Measurements from ENCODE around the gene RPF1.
A peak's percentile ranks its signal among the peaks of the same experiment; 100 is the strongest.
"Not testable (repeated sequence)": the region's sequence is repeated elsewhere in the genome, so short reads cannot be mapped to it uniquely, and the experiment has no call there.

Gene RPF1, protein sequence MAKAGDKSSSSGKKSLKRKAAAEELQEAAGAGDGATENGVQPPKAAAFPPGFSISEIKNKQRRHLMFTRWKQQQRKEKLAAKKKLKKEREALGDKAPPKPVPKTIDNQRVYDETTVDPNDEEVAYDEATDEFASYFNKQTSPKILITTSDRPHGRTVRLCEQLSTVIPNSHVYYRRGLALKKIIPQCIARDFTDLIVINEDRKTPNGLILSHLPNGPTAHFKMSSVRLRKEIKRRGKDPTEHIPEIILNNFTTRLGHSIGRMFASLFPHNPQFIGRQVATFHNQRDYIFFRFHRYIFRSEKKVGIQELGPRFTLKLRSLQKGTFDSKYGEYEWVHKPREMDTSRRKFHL

DNA sequence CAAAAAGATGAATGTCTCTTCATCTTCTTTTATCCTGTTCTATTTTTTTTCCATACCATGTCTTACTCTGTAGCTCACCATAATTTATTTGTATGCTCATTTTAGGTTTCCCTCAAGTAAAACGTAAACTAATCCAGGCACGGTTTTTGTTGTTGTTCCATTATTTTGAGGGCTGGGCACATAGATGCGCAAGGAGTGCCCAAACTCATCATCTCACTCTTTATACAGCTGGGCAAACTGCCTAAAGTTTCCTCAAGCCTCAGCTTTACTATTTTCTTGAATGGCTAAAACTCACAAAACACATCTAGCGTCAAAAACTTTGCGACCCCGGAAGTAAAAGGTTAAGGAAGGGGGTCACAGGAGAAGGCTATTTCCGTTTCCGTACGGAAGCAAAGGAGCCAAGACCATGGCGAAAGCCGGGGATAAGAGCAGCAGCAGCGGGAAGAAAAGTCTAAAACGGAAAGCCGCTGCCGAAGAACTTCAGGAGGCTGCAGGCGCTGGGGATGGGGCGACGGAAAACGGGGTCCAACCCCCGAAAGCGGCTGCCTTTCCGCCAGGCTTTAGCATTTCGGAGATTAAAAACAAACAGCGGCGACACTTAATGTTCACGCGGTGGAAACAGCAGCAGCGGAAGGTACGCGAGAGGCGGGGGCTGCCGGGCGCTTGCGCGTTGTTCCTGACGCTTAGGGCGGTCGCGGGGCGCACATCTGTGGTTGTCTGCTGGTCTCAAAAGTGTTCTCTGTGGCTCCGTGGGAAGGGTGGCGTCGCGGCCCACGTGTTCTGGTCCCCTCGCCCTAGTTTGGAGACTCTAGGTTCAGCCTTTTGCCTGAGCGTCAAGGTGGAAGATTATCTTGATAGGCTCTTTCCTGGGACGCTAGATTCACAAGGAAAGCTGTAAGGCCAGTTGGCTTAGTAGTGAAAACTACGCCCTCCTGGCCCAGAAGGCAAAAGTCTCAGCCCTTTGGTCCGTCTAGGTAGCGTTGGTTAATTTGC lies at the start of gene RPF1:
Gene RPF1 (plus strand): TSS at position 391 of the 993 bp plus-strand sequence. CDS start 16 bp downstream, at position 407.
- peak; percentile 53 to 69 (median 59) for DNase-seq (ENCODE audit: low read depth in 2 of 3, low spot score in 1 of 3)

DNA sequence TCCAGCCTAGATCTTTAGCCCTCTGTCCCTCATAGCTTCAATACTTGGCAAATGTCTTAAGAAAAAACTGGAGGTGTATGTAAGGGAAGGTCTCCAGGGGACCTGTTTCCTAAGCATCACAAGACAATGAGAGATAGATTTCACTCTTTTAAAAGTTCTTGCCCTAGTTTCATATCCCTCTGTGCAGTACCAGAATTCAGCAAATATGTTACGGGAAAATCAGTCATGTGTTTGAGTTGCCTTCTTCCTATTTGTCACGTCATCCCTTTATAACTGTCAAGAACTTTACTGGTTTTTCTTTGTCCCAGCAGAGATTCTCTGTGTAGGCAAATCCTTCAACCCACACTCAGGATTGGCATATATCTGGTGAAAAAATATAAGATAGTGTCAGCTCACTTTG lies 48.5 kb upstream of the RPF1 start:
- no peak for DNase-seq (ENCODE audit: low read depth in 2 of 3, low spot score in 1 of 3)

DNA sequence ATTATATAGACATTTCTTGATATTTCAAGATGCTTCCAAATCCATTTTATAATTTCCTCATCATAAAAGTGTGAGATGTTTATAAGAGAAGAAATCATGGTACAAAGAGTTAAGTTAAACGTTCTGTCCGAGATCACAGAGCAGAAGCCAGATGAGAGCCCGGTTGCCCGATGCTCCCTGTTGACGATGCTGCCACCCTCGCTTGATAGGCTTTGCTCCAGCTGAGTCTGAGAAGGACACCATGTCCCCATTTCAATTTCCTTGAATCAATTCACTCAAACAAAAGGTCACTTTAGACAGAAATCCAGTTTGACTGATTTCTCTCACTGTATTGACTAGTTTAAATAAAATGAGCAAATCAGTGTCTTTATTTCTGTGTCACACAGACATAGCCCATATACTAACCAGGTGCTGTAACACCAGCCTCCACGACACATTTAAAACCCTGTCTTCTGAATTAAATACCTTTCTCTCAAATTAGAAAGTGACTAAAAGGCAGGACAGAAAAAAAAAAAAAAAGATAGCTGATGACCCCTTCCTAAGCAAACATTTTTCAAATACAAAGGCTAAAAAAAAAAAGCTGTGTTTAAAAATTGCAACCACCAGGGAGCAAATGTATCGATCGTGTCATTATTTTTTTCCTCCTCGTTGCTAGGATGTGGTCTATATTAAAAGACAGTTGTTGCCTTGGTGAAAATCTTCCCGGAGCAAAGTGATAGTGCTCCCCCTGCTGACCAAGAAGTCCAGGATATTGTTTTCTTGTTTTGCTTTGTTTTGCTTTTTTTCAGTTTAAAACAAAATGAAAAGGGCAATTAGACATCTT lies 45.6 kb upstream of the RPF1 start:
- DNase-seq (ENCODE audit: low read depth in 2 of 3, low spot score in 1 of 3), result peak; percentile 18 to 50 (median 28)

DNA sequence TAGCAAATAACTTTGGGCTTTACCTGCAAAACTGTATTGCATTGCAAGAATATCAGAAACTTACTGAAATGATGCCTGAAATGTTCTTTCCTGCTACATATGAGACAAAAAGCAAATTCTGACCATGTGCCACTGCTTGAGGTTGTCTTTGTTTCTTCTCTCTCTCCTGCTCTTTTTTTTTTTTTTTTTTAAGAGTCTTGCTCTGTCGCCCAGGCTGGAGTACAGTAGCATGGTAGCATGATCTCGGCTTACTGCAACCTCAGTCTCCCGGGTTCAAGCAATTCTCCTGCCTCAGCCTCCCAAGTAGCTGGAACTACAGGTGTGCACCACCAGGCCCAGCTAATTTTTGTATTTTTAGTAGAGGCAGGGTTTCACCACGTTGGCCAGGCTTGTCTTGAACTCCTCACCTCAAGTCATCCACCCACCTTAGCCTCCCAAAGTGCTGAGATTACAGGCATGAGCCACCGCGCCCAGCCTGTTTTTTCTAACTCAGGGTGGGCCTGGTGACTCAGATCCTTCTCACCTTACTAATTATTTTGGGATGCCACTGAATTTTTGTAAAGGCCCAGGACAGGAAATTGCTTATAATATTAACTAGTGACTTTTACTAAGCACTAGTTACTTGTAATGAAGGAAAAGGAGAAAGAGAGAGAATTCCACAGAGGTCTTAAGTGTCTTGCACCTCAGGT lies 44.8 kb upstream of the RPF1 start:
- DNase-seq (ENCODE audit: low read depth in 2 of 3, low spot score in 1 of 3), result no peak

DNA sequence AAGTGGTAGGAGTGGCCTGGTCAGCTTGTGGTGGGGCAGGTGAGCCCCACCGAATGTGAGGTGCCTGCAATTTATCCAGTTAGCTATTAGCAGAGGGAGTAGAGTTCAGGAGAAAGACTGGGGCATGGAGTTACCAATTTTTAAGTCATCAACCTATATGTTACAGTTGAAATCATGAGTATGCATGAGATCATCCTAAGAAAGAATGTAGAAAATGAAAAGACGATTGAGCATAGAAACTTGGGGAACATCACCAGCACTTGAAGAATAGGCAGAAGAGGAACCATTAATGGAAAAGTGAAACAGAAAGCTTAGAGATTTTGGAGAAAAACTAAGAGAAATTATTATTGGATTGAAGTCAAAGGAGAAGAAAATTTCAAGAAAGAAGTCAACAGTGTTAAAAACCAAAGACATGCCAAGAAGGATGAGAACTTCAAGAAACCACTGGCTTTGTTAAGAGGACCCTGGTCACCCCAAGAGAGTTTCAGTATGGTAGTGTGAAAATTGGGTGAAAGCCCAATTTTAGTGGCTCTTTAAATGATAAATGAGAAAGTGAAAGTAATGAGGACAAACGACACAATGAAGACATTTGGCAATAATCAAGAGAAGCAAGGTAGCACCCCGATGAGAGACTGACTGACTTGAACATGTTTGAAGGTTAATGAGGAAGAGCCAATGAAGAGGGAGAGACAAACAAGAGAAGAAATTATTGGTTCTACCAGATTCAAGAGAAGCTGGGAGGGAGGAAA lies 44.1 kb upstream of the RPF1 start:
- no peak for DNase-seq (ENCODE audit: low read depth in 2 of 3, low spot score in 1 of 3)

DNA sequence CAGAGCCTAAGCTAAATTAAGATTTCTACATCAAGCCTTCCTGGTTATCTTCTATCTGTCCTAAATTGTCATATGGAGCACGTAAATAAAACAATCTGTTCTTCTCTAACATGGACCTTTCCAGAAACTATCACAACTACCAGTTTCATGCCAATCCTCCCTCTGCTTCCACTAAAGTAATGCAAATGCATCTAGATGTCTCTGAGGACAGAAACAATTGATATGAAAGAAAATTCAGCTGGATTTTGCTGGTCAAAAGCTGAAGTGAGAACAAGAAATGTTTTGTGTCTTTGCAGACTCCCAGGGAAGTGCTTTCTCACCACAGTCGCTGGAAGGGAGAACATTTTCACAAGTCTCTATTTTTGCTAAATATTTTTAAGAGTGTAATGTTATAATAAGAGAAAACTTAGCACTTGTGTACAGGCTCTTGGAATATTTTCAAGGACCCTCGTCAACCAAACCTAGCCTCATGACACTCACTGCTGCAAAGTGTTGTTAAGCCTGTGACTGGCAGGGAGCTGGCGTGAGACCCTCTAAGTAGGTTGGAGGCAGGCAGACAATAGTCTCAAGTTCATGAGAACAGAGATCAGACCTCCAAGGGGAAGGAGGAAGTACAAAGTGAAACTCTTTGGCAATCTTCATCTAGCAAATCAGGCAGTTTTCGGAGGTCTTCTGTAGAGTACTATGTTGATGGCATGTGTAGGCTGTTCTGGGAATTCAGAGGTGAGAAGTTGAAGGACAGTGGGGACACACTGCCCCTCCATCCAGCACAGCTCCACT lies 42.0 kb upstream of the RPF1 start:
- DNase-seq (ENCODE audit: low read depth in 2 of 3, low spot score in 1 of 3), result no peak

DNA sequence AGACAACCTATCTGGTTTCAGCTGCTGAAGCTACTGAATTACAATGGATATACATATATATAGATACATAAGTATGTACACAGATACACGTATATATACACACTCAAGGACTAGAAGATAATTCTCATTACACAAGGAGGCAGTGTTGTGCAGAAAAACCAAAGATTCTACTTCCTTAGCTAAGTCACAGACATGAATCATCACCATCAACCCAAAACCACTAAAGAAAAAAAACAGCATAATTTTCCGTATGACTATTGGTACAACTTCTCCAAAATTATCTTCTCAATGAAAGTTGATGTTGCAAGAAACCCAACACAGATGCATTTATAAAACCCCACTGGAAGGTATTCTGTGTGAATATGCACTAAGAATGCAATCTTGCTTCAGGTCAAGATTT lies 36.8 kb upstream of the RPF1 start:
- DNase-seq (ENCODE audit: low read depth in 2 of 3, low spot score in 1 of 3), result no peak

DNA sequence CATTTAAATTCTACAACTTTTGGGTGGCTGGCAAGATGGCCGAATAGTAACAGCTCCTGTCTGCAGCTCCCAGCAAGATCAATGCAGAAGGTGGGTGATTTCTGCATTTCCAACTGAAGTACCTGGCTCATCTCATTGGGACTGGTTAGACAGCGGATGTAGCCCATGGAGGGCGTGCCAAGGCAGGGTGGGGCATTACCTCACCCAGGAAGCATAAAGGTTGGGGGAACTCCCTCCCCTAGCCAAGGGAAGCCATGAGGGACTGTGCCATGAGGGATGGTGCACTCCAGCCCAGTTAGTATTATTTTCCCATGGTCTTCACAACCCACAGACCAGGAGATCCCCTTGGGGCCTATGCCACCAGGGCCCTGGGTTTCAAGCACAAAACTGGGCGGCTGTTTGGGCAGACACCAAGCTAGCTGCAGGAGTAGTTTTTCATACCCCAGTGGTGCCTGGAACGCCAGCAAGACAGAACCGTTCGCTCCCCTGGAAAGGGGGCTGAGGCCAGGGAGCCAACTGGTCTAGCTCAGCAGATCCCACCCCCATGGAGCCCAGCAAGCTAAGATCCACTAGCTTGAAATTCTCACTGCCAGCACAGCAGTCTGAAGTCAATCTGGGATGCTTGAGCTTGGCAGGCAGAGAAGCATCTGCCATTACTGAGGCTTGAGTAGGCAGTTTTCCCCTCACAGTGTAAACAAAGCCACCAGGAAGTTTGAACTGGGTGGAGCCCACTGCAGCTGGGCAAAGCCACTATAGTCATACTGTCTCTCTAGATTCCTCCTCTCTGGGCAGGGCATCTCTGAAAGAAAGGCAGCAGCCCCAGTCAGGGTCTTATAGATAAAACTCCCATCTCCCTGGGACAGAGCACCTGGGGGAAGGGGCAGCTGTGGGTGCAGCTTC lies 36.1 kb upstream of the RPF1 start:
- peak in 1 of 3 donors; percentile 7 for DNase-seq (ENCODE audit: low read depth in 2 of 3, low spot score in 1 of 3)

DNA sequence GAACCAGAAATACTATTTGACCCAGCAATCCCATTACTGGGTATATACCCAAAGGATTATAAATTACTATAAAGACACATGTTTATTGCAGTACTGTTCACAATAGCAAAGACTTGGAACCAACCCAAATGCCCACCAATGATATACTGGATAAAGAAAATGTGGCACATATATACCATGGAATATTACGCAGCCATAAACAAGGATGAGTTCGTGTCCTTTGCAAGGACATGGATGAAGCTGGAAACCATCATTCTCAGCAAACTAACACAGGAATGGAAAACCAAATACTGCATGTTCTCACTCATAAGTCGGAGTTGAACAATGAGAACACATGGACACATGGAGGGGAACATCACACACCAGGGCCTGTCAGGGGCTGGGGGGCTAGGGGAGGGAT lies 30.4 kb upstream of the RPF1 start:
- not testable (repeated sequence) for DNase-seq (ENCODE audit: low read depth in 2 of 3, low spot score in 1 of 3)

DNA sequence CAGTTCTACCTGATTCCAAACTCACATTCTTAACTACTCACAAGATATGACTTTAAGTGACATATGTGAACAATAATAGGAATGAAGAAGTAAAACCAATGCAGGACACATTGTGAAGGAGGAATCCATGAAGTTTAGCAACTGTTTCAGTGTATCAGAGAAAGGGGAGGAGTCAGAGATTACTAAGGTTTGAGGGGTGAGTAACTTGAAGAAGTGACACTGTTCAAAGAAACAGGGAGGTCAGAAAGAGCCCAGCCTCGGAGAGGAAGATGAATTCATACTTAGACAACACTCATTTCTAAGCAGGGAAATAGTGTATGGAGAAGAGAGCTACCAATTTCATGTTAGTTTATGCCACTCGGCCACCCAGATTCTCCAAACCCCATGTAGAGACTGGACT lies 28.2 kb upstream of the RPF1 start:
- no peak for DNase-seq (ENCODE audit: low read depth in 2 of 3, low spot score in 1 of 3)

DNA sequence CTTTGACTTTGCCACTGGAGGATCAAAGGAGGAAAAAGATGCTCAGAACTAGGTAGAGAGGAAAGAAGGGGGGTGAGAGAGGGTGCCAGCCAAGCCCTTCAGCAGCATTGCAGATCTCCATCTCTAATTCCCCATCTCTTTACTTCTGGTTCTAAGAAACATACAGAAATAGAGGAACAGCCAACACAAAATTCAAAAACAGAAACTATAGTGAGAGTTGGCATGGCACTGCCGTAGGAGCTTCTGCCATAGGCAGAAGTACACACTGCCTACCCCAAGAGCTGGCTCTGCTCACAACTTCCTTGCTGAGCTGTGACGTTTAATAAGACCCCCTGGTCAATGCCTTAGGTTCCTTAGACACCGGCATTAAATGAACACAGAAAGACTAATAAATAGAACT lies 26.6 kb upstream of the RPF1 start:
- no peak for DNase-seq (ENCODE audit: low read depth in 2 of 3, low spot score in 1 of 3)

DNA sequence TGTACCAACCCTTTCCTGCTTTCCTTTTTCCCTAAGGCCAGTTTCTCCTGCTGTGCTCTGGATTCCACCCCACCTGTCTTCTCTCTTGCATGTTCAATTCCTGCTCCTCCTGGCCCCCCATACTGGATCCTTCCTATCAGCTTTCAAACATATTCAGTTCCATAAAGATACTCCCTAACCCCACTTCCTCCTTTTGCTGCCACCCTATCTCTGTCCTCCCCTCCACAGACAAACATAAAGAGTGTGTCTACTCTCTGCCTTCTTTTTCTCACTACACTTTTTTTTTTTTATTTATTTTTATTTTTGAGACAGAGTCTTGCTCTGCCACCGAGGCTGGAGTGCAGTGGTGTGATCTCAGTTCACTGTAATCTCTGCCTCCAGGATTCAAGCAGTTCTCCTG lies 16.9 kb upstream of the RPF1 start:
- DNase-seq (ENCODE audit: low read depth in 2 of 3, low spot score in 1 of 3), result no peak

DNA sequence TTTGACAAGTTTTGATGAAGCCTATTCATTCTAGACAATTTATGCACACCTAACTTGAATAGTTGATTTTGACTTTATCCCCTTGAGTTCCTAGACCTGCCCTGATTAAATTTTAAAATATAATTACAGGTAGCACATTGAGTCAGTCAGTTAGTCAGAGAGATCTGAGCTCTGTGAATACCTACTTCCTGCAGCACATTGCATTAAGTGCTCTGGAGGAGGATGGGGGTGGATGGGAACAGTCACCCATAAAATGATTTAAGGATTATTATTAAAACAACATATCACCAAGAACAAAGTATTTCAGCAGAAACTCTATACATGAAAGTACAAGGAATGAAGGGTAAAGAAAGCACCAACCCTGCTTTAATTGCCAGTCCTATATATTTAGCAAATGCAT lies 11.8 kb upstream of the RPF1 start:
- no peak for DNase-seq (ENCODE audit: low read depth in 2 of 3, low spot score in 1 of 3)

DNA sequence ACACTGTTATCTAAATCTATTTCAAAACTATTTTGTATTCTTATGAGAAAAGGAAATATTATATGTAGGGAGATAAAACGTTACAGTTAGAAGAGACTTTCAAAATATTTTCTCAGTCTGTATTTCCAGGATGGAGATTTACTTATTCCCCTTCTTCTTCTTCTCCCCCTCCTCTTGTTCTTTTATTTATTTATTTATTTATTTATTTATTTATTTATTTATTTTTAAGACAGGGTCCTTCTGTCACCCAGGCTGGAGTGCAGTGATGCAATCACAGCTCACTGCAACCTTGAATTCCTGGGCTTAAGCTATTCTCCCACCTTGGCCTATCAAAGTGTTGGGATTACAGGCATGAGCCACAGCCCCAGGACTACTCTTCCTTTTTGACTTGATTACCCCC lies 2.8 kb upstream of the RPF1 start:
- DNase-seq (ENCODE audit: low read depth in 2 of 3, low spot score in 1 of 3), result no peak

DNA sequence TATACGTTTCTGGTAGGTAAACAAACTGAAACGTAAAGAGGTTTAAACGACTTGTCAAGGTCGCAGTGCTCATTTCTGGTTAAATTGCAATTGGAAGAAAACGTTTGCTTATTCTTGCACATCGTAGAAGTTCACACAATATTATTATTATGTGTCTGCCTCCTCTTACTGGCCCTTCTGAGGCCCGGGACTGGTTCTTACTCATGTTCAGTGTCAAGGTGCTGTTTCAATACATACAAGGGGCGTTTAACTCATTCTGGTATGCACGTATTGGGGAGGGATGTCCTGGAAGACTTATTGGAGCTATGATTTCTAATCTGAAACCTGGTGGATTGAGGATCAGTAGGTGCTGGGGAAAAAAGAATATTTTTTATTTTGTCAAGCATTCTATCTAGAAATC lies 932 bp downstream of the RPF1 start:
- DNase-seq (ENCODE audit: low read depth in 2 of 3, low spot score in 1 of 3), result no peak

DNA sequence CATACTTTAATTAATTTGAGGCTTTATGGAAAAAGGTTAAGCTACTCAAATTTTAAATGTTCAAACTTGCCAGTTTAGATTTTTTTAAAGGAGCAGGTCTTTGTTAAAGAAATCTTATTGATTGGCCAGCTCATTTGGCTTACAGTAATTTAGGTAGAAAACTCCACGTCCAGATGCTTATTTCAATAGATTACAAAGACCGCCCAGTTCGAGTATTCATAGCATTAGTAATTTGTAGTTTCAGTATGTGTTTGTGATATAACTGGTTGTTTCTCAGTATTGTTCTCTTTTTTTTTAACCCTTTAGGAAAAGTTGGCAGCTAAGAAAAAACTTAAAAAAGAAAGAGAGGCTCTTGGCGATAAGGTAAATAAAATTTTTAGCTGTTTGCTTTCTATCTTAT lies 1.6 kb downstream of the RPF1 start:
- no peak for DNase-seq (ENCODE audit: low read depth in 2 of 3, low spot score in 1 of 3)

DNA sequence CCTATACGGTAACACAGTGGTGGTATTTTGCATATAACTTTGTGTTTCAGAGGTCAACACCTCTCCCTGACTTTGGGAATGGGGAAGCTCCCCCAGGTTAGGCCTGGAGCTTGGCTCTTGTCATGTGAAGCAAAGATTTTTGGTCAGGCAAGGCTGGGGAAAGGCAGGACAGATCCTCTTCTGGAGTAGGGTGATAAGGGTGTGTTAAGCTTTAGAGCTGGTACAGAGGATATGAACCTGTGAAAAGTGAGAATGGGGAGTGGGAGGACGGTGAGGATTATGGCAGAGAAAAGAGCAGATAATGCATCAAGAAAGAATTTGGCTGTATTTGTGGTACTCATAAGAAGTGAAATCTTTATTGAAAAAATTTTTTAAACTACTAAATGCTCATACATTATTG lies 2.3 kb downstream of the RPF1 start:
- no peak for DNase-seq (ENCODE audit: low read depth in 2 of 3, low spot score in 1 of 3)

DNA sequence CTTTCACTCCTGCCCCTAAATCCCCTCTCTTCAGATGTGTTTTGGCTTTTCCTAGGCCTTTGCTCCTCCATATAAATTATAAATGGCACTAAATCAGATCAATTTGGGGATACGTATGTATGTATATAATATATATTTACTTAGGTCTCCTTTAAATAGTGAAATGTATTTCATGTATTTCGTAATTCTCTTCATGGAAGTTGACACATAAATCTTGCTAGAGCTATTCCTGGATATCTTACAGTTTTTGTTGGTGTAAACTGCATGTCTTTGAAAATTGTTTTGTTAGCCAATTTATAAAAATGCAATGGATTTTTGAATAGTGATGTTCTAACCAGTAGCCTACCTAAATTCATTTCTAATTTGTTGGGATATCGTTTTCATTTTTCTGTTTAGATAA lies 9.0 kb downstream of the RPF1 start:
- DNase-seq (ENCODE audit: low read depth in 2 of 3, low spot score in 1 of 3), result no peak
